Osteoblast (primary cell): Measurements from ENCODE around the gene MAPRE3. TPM values are rescaled to one million over a fixed set of nuclear protein-coding genes. Genes with fewer than 3 reads are reported as not detected.
A peak's percentile ranks its signal among the peaks of the same experiment; 100 is the strongest.

Source experiments
- DNase-seq: peaks from one replicate; pipeline ENCODE4 v3.0.0; 2011; ENCODE audit warnings: low spot score, mixed read lengths; ENCODE audit not compliant: insufficient read length; ENCODE audit errors: missing footprints
- H2AFZ ChIP-seq: 2 replicates; pipeline ENCODE4 v1.6.0; 2011; ENCODE audit warnings: mild to moderate bottlenecking, low read length
- H3K27ac ChIP-seq: 2 replicates; pipeline ENCODE4 v1.5.1; 2011; ENCODE audit warnings: mild to moderate bottlenecking, low read depth, low read length, moderate library complexity
- H3K27me3 ChIP-seq: 2 replicates; pipeline ENCODE4 v1.6.0; 2012; ENCODE audit warnings: mild to moderate bottlenecking, control low read depth, inconsistent platforms, low read length, moderate library complexity; ENCODE audit not compliant: insufficient read depth
- H3K36me3 ChIP-seq: 2 replicates; pipeline ENCODE4 v1.5.1; 2011; ENCODE audit warnings: mild to moderate bottlenecking, low read length, control low read depth, moderate library complexity; ENCODE audit not compliant: insufficient read depth
- H3K4me1 ChIP-seq: 2 replicates; pipeline ENCODE4 v1.5.1; 2011; ENCODE audit warnings: mild to moderate bottlenecking, low read length, control low read depth, moderate library complexity; ENCODE audit not compliant: insufficient read depth
- H3K4me2 ChIP-seq: 2 replicates; pipeline ENCODE4 v1.6.0; 2011; ENCODE audit warnings: mild to moderate bottlenecking, low read length; ENCODE audit not compliant: insufficient read depth
- H3K4me3 ChIP-seq: fragments of 200-600 bp; sonication (generic); 3 replicates; pipeline ENCODE4 v1.5.1; 2012; ENCODE audit warnings: mild to moderate bottlenecking, low read length, inconsistent platforms; ENCODE audit not compliant: insufficient read depth
- H3K79me2 ChIP-seq: 2 replicates; pipeline ENCODE4 v1.6.0; 2012; ENCODE audit warnings: mild to moderate bottlenecking, low read length, control low read depth, inconsistent platforms; ENCODE audit not compliant: insufficient read depth
- H3K9me3 ChIP-seq: 2 replicates; pipeline ENCODE4 v1.5.1; 2011; ENCODE audit warnings: low read depth, low read length, control low read depth
- H4K20me1 ChIP-seq: 2 replicates; pipeline ENCODE4 v1.6.0; 2012; ENCODE audit warnings: mild to moderate bottlenecking, low read length, control low read depth; ENCODE audit not compliant: insufficient read depth
- total RNA-seq: library from RNA; depleted of rRNA; stranded (reverse); fragments of >200 nt; gene quantifications from 2 replicates; pipeline ENCODE4 v1.2.3, GENCODE V29; 2012
- TF ChIP-seq, protein P1 (sequence below): IDR thresholded peaks from 2 replicates; pipeline ENCODE4 v1.5.1; 2011; ENCODE audit warnings: mild to moderate bottlenecking, low read depth, low read length, moderate library complexity; ENCODE audit errors: extremely low read depth

Gene MAPRE3
- total RNA-seq, 1 donor, result 6.5 TPM

DNA sequence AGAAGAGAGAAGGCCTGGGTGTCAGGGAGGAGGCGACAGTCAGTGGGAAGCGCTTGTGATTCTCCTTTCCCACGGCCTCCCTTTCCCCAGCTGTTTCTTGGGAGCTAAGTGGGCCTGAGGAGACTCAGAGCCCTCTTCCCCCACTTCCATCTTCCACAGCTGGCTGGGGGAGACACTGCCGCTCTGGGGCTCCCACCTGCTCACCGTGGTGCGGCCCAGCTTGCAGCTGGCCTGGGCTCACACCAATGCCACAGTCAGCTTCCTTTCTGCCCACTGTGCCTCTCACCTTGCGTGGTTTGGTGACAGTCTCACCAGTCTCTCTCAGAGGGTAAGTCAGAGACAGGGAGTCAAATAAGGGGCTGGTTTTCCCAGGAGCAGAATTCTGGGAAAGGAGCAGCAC lies 69.4 kb downstream of the MAPRE3 start:
- peaks cover 49% of the 10 kb centered on the region for H4K20me1 ChIP-seq
- TF ChIP-seq, protein P1, sequence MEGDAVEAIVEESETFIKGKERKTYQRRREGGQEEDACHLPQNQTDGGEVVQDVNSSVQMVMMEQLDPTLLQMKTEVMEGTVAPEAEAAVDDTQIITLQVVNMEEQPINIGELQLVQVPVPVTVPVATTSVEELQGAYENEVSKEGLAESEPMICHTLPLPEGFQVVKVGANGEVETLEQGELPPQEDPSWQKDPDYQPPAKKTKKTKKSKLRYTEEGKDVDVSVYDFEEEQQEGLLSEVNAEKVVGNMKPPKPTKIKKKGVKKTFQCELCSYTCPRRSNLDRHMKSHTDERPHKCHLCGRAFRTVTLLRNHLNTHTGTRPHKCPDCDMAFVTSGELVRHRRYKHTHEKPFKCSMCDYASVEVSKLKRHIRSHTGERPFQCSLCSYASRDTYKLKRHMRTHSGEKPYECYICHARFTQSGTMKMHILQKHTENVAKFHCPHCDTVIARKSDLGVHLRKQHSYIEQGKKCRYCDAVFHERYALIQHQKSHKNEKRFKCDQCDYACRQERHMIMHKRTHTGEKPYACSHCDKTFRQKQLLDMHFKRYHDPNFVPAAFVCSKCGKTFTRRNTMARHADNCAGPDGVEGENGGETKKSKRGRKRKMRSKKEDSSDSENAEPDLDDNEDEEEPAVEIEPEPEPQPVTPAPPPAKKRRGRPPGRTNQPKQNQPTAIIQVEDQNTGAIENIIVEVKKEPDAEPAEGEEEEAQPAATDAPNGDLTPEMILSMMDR, result no peak

DNA sequence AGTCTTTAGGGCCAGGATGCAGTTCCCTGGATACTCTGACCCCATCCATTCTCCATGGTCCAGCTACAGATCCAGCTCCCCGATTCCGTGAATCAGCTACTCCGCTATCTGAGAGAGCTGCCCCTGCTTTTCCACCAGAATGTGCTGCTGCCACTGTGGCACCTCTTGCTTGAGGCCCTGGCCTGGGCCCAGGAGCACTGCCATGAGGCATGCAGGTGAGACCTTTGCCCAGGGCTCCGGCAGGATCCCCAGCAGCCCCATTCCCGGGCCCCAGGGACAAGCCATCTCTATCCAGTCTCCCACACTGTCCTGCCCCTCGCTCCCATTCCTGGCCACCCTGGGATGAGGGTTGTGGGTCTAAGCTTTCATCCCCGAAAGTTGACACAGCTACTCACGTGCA lies 69.8 kb downstream of the MAPRE3 start:
- Histone ChIP-seq H3K79me2 (peaks cover 14% of the 10 kb centered on the region), H3K27ac (no peak overlapping the region), H3K4me2 (no peak overlapping the region), H2AFZ (no peak overlapping the region), H3K4me3 (no peak overlapping the region), H3K27me3 (no peaks in the 10 kb centered on the region), H3K4me1 (peaks cover 18% of the 10 kb centered on the region), H3K36me3 (peaks cover 82% of the 10 kb centered on the region), H3K9me3 (no peaks in the 10 kb centered on the region), H4K20me1 (peaks cover 45% of the 10 kb centered on the region)
- TF ChIP-seq, protein P1, result no peak
- no peak for DNase-seq

More for the DNA sequence above, 69.4 kb downstream of the MAPRE3 start:
- H3K27ac ChIP-seq, result no peak overlapping the region
- no peaks in the 10 kb centered on the region for H3K27me3 ChIP-seq
- DNase-seq, result no peak
- H3K36me3 ChIP-seq, result peaks cover 86% of the 10 kb centered on the region
- no peak overlapping the region for H2AFZ ChIP-seq
- no peak overlapping the region for H3K4me3 ChIP-seq
- H3K4me2 ChIP-seq, result no peak overlapping the region
- peaks cover 18% of the 10 kb centered on the region for H3K79me2 ChIP-seq
- peaks cover 20% of the 10 kb centered on the region for H3K4me1 ChIP-seq
- H3K9me3 ChIP-seq, result no peaks in the 10 kb centered on the region

- no peaks in the 10 kb centered on the region for H3K27me3 ChIP-seq
- DNase-seq, result no peak
- H3K4me3 ChIP-seq, result no peak overlapping the region
- H2AFZ ChIP-seq, result no peak overlapping the region
- no peaks in the 10 kb centered on the region for H3K9me3 ChIP-seq
- H4K20me1 ChIP-seq, result peaks cover 30% of the 10 kb centered on the region
- peaks cover 18% of the 10 kb centered on the region for H3K4me1 ChIP-seq
- H3K27ac ChIP-seq, result peak overlapping the region; percentile 7
- H3K79me2 ChIP-seq, result no peaks in the 10 kb centered on the region
- H3K36me3 ChIP-seq, result peaks cover 67% of the 10 kb centered on the region
- TF ChIP-seq, protein P1, result no peak
- H3K4me2 ChIP-seq, result no peak overlapping the region
Observed at GRCh38 chr2:27041752-27042151, 71.3 kb downstream of the MAPRE3 start.

DNA sequence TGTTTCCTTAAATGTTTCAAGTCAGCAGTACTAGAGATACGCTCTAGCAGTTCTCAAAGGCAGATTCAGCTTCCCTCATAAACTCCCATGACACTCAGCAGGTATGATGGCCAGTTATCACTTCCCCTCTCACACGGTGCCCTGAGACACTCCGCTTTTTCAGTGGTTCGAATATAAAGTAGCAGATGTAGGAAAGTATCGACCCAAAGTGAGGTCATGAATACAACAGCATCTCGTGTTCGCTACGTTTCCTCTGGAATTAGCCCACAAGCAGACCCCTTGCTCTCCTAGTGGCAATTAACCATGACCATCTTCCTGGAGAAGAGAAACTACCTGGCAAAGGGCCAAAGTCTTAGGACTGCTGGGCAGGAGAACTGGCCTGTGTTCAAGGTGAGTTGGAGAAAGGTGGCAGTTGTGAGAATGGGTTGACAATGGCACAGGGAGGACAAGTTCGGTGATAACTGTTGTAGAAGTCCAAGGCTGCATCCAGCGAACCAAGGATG lies 71.8 kb downstream of the MAPRE3 start:
- Histone ChIP-seq H2AFZ (no peak overlapping the region), H3K4me3 (no peak overlapping the region), H4K20me1 (peaks cover 27% of the 10 kb centered on the region), H3K27ac (peak overlapping the region; percentile 54), H3K36me3 (peaks cover 63% of the 10 kb centered on the region), H3K9me3 (no peaks in the 10 kb centered on the region), H3K79me2 (no peaks in the 10 kb centered on the region), H3K4me1 (peaks cover 18% of the 10 kb centered on the region), H3K27me3 (no peaks in the 10 kb centered on the region), H3K4me2 (no peak overlapping the region)
- DNase-seq, result no peak
- TF ChIP-seq, protein P1, result no peak
